ENCODE data around the gene SLCO1B1.

The SLCO1B1 gene

DNA sequence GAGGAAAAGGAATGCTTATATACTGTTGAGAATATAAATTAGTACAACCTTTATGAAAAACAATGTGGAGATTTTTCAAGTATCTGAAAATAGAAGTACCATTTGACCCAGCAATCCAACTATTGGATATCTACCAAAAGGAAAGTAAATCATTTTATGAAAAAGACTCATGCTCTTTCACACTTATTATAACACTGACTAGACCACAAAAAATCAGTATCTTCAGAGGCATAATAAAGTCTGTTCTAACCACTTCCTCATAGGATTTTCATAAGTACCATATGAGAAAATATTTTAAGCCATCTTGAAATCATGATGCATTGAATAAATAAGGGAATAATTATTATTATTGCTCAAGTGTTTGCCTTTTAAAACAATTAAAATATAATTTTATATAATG, 90.8 kb downstream of the SLCO1B1 start:
- DNase-seq = no peak

DNA sequence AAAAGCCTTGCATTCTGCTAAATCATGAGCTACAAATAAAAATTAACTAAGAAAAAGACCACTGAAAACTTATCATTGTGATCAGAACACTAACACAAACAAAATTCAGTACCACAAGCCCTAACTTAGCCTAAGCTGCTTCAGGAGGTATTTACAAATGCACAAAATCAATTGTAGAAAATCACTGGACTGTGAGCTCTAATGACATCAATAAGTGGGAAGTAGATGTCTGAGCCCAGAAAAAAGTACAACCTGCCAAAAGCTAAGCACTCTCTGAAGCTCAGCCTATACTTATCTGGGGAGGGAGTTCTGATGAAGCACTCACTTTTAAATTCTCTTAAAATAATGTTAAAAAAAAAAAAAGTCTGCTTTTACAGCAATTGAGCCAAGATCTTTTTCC, 92.9 kb downstream of the SLCO1B1 start:
- no peak for DNase-seq

DNA sequence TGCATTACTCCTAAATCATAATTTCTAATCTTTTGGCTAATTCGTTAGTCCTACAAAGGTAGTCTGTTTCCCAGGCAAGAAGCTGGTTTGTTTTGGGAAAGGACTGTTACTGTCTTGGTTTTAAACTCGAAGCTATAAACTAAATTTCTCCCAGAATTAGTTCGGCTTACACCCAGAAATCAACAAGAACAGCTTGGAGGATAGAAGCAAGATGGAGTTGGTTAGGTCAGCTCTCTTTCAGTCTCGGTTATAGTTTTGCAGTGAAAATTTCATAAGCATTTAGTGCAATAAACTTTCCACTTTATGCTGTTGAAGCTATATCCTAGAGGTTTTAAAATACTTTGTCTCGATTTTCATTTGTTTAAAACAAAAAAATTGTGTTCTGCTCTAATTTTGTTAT, 103.4 kb downstream of the SLCO1B1 start:
- no peak for DNase-seq

GRCh38 chr12:21239866-21240265, 108.9 kb downstream of the SLCO1B1 start:
- no peak for DNase-seq

DNA sequence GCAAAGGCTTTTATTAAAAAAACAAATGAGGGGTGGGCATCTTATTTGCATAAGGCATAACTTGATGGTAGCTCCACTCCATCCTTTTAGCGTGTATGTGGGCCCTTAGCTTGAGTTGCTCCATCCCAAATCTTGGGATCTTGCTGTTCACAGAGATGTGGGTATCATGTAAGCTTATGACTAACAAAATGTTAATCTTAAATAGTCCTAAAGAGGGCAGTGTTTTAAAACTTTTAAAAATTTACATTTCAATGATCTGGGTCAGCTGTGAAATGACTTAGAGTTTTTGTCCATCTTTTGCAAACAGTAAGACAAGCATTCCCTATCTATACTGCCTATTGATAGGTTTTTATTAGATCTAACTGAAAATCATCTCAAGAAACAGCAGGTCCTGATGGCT, 117.7 kb downstream of the SLCO1B1 start:
- no peak for DNase-seq

DNA sequence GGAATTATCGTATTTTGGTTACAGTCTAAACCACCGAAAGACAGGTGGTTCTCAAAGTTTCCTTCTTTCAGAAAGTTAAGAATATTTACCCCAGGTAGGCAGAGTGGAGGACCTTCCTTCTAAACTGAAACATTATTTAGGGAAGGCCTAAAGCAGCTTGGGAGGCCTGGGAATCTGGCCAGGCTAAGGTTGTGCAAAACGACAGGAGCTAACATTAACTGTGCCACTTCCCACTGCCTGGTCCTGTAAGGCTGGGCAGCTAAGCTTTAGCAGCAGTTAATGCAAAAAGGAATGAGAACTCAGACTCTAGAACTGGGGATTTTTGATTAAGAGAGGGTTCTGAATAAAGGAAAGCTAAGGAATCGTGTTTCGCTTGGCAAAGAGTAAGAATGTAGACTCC, 121.1 kb downstream of the SLCO1B1 start:
- DNase-seq = no peak

- DNase-seq = no peak
These were observed 126.2 kb downstream of the SLCO1B1 start for GRCh38 chr12:21257172-21257571.

GRCh38 chr12:21264232-21264631, 133.2 kb downstream of the SLCO1B1 start:
- DNase-seq = no peak

GRCh38 chr12:21265932-21266331, 134.9 kb downstream of the SLCO1B1 start:
- DNase-seq = no peak

DNA sequence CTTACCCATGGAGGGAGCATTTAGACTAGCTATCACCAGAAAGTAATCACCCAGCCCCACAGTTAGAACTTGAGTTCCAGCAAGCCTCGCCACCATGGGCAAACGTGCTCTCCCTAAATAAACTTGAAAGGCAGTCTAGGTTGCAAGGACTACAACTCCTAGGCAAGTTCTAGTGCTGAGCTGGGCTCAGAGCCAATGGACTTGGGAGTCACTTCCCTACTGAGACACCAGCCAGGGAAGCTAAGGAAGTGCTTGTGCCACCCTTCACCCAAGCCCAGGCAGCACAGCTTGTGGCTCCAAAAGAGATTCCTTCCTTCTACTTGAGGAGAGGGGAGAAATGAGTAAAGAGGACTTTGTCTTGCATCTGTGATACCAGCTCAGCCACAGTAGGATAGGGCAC, 145.8 kb downstream of the SLCO1B1 start:
- DNase-seq = no peak
